HG03139 (cell line): ENCODE data around the gene EXOC3.
"Not testable (repeated sequence)": the region's sequence is repeated elsewhere in the genome, so short reads cannot be mapped to it uniquely, and the experiment has no call there.

Experiments
- ATAC-seq: cut with Tn5 transposase; IDR thresholded peaks from one replicate; pipeline ENCODE4 v1.9.1; 2021; ENCODE audit not compliant: unreplicated experiment

EXOC3 gene

GRCh38 chr5:442335-443238 lies at the start of gene EXOC3:
Gene EXOC3, plus strand, starts transcription at chr5:443176. Its CDS starts 3,030 bp downstream, at chr5:446206.
- ATAC-seq, result peak; percentile 81

- no peak for ATAC-seq
These were observed 49.1 kb upstream of the EXOC3 start for GRCh38 chr5:393846-394275.

GRCh38 chr5:394671-395155 lies 48.3 kb upstream of the EXOC3 start:
- ATAC-seq, result no peak

GRCh38 chr5:395156-395920 lies 47.6 kb upstream of the EXOC3 start:
- ATAC-seq, result no peak

GRCh38 chr5:395921-396530 lies 47.0 kb upstream of the EXOC3 start:
- no peak for ATAC-seq

GRCh38 chr5:396531-396961 lies 46.4 kb upstream of the EXOC3 start:
- ATAC-seq, result no peak

GRCh38 chr5:398141-398474 lies 44.9 kb upstream of the EXOC3 start:
- ATAC-seq, result not testable (repeated sequence)

- no peak for ATAC-seq
These were observed 44.3 kb upstream of the EXOC3 start for GRCh38 chr5:398475-399295.

GRCh38 chr5:399296-400281 lies 43.4 kb upstream of the EXOC3 start:
- peak; percentile 70 for ATAC-seq

- ATAC-seq, result peak; percentile 6
These were observed 42.5 kb upstream of the EXOC3 start for GRCh38 chr5:400282-401145.

- no peak for ATAC-seq
These were observed 41.6 kb upstream of the EXOC3 start for GRCh38 chr5:401146-402034.

GRCh38 chr5:402219-402614 lies 40.8 kb upstream of the EXOC3 start:
- not testable (repeated sequence) for ATAC-seq

- peak; percentile 51 for ATAC-seq
These were observed 40.2 kb upstream of the EXOC3 start for GRCh38 chr5:402615-403359.

GRCh38 chr5:403995-404394 lies 39.0 kb upstream of the EXOC3 start:
- ATAC-seq, result no peak

GRCh38 chr5:404666-405241 lies 38.2 kb upstream of the EXOC3 start:
- no peak for ATAC-seq

- no peak for ATAC-seq
These were observed 37.6 kb upstream of the EXOC3 start for GRCh38 chr5:405421-405820.
